ENCODE results near the gene INO80C.
"Not testable (repeated sequence)": the region's sequence is repeated elsewhere in the genome, so short reads cannot be mapped to it uniquely, and the experiment has no call there.

INO80C gene

GRCh38 chr18:35458271-35458670 is 39.5 kb downstream of the INO80C start:
- DNase-seq = no peak

- DNase-seq = no peak
Measured at GRCh38 chr18:35457140-35457704, 40.5 kb downstream of the INO80C start.

DNA sequence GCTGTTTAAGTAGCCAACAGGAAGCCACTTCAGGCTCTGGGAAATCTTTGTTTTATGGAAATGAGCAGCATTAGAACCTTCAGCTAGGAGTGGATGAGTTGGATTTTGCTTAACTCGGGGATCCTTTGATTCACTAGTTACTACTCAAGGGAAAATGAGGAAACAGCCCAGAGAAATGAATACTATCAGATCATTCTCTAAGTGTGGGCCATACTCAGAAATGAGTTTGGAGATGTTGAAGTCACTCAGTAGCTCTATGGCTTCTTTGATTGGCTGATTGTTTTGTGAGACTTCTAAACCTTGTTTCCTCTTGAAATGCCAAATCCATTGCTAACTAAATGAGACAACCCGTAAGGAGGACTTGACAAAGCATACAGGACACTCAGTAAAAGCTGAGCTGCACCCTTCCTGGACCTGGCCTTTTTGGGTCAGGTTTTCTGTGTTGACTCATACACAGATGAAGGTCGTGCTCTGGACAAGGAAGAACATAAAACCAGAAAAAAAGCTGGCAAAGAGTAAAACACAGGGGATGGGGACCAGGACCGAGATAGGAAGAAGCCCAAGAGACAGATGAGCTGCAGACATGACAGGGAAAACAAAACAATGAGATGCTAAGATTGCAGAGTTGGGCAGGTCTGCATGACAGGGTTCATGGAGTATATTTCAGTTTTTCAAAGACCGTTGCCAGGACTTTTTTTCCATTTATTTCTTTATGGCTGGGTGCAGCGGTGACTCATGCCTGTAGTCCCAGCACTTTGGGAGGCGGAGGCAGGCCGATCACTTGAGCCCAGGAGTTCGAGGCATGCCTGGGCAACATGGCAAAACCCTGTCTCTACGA is 41.6 kb downstream of the INO80C start:
- DNase-seq = no peak

DNA sequence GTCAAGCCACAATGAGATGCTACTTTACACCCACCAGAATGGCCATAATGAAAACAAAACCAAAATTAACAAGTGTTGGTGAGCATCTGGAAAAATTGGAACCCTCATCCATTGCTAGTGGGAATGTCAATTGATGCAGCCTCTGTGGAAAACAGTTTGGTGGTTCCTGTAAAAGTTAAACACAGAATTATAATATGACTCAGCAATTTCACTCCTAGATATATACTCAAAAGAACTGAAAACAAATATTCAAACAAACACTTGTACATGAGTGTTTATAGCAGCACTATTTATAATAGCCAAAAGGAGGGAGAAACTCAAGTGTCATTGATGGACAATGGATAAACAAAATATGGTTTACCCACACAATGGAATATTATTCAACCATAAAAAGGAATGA is 43.0 kb downstream of the INO80C start:
- no peak for DNase-seq

DNA sequence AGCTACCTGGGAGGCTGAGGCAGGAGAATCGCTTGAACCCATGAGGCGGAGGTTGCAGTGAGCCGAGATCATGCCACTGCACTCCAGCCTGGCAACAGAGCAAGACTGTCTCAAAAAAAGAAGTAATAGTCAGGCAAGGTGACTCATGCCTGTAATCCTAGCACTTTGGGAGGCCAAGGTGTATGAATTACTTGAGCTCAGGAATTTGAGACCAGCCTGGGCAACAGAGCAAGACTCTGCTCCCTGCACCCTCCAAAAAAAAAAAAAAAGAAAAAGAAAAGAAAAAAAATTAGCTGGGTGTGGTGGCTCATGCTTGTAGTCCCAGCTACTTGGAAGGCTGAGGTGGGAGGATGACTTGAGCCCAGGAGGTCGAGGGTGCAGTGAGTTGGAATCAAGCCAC is 44.7 kb downstream of the INO80C start:
- DNase-seq = not testable (repeated sequence)

GRCh38 chr18:35451916-35452315 is 45.8 kb downstream of the INO80C start:
- DNase-seq = no peak

DNA sequence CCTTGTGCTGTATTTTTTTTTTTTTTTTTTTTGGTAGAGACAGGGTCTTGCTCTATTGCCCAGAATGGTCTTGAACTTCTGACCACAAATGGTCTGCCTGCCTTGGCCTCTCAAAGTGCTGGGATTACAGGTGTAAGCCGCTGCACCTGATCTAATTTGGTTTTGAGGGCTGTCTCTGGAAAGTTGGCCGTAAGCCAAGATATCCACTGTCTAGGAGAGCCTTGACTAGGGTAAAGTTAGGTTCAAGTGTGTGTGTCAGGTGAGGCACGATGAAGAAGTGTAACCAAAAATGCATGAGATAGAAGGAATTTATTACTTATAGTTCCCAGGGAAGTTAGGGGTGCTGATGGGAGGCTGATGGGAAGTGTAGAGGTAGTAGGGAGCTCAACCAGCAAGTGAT is 46.7 kb downstream of the INO80C start:
- DNase-seq = no peak

GRCh38 chr18:35444636-35445035 is 53.1 kb downstream of the INO80C start:
- no peak for DNase-seq

GRCh38 chr18:35443847-35444246 is 53.9 kb downstream of the INO80C start:
- DNase-seq = no peak

- DNase-seq = no peak
Measured at GRCh38 chr18:35443434-35443833, 54.3 kb downstream of the INO80C start.

DNA sequence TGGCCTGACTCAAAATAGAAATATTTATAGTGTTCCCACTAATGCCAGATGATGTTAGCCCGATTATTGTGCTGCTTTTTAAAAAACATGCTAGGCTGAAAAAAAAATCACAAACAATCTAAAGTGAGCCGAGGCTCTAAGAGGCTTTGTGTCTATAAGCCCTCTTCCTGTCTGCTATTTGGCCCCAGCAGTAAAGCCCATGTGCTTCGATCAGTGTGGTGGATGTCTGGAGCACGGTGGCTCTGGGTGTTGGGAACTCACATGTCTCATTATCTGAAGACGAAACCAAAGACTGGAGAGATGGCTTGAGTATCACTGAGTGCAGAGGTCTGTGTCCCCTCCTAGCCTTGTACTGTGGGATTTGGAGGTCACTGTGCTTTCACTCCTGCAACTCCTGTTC is 55.1 kb downstream of the INO80C start:
- DNase-seq = no peak

DNA sequence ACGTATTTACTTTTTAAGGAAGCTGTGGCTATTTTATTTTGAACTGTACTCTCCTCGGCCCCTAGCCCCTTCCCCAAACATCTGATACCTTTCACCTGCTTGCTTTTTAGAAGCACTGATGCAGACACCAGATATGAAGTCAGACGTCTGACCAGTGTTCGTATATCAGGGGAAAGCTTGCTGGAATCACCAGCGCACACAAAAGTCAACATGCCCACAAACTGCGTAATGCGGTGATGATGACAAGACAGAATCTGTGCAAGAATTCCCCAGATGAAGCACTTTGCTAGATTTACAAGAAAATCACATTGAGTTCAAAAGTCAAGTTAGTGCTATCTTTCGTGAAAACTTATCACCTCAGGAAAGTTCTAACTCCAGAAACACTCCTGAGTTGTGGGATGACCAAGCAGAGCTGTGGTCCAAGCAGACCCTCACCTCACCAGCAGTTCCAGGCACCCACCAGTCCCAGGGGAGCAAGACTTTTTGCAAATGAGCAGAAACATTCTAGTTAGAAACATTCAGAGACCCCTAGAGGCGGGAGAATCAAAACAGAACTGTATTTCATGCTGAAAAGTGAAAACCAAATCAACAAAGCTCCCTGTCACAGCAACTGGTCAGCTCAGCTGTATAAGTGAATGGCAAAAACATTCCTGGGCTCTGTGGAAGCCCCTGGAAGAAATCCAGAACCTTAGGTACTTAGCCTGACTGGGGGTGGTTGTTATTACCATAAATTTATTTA is 55.7 kb downstream of the INO80C start:
- no peak for DNase-seq

DNA sequence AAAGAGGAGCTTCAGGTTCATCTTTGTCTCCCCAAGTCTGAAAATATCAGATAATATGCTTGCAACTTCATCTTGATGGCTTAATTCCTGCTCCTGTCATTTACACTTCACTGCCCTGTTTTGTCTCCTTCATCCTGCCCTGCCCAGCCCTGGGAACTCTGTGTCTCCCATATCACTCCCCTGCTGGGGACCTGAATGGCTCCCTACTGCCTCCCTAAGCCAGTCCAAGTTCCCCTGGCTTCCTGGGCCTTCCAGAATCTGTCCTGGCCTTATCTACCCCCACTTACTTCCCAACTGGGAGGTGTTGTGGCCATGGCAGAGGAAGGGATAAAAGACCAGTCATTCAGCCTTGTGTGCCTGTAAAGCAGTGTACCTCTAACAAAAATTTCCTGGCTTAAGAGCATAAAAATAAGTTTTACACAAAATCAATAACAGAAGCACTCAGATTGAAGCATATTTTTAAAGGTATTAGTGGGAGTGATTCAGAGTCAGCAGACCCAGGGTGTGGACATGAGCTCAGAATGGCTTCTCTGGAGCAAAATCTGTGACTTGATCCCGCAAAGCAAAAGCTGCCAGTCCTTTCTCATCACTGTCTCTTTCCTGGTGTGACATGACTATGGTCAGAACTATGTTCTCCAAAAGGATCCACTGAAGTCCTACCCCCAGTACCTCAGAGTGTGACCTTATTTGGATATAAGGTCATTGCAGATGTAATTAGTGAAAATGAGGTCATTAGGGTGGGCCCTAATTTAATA is 59.1 kb downstream of the INO80C start:
- no peak for DNase-seq

GRCh38 chr18:35437836-35438235 is 59.9 kb downstream of the INO80C start:
- DNase-seq = no peak

- DNase-seq = no peak
Measured at GRCh38 chr18:35436076-35436649, 61.6 kb downstream of the INO80C start.

- no peak for DNase-seq
Measured at GRCh38 chr18:35435401-35435800, 62.4 kb downstream of the INO80C start.

DNA sequence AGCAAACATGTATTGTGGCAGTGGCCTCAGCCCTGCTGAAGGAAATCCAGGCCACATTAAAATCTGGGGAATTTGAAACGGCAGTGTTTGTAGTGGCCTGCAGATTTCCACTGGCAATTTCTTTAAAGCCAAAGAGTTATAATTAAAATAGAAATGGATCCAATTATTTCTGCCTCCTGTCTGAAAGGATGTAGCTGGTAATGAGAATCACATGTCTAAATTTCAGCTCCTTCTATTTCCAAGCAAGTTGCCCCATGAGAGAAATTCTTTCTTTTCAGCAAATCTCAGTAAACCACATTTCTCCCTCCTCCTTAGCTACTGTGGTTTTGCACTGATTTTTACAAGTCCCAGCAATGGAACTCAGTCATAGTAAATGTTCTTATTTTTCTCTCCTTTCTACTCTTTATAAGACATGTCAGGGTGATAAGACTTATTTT is 65.2 kb downstream of the INO80C start:
- DNase-seq = no peak

DNA sequence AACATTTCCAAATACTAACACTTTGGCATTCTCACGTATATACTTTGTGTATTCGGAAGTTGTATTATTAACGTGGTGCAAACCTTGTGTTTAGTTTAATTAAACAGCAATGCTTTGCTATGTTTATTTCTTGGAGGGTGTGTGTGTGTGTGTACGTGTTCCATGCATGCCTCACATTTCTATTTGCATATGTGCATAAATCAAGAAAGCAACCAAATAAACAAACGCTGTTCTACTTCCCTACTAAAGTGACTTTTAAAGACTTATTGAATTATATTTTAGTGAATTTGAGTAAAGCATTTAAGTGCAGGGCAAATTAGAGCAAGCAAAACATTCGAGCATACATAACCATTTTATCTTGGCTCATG is 66.4 kb downstream of the INO80C start:
- DNase-seq = no peak

DNA sequence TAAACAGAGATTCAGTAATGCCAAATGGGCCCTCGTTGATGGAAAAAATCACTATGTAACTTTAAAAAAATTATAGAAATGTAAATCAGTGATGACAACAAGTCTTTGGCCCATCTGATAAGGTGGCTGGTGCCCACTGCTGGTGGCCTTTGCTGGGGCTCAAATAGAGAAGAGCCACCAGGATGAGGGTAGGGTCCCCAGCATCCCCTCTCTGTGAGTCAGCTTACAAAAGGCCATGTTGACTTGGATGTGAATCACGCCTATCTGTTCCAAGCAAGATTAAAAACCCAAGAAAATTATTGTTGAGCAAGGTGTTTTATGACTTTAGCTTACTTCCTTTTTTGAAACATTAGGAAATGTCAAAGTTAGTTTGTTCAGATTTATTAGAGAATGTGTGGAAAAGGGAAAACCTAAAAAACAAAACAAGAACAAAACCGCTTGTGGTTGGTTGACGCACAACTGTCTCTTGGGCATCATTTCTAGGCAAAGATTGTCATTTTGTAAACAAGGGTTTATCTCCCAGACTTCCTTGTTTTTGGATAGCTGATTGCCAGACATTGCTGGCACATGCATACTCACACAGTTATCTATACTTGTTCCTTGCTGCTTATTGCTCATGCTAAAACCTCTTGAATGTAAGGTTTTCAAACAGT is 66.9 kb downstream of the INO80C start:
- DNase-seq = no peak

GRCh38 chr18:35426786-35427185 is 71.0 kb downstream of the INO80C start:
- DNase-seq = no peak

- DNase-seq = no peak
Measured at GRCh38 chr18:35424356-35424755, 73.4 kb downstream of the INO80C start.

GRCh38 chr18:35422237-35422636 is 75.5 kb downstream of the INO80C start:
- DNase-seq = no peak

All from activated gamma-delta T cell treated with Interleukin-2 at 50 U/mL for 16 hours (primary cell).